HL-60 (cell line): ENCODE measurements around the gene CEP19.

Experiments
- POLR2AphosphoS5 ChIP-seq: IDR thresholded peaks from 2 replicates; pipeline ENCODE4 v1.6.1; 2012; ENCODE audit warnings: low read depth
- REST ChIP-seq: IDR thresholded peaks from 2 replicates; pipeline ENCODE4 v1.6.1; 2012; ENCODE audit warnings: low read depth; ENCODE audit not compliant: insufficient replicate concordance
- TF ChIP-seq, protein P1 (sequence below): IDR thresholded peaks from one replicate; pipeline ENCODE4 v1.5.1; 2011; ENCODE audit warnings: low read length, control low read depth, inconsistent platforms; ENCODE audit not compliant: insufficient read depth

GRCh38 chr3:196695849-196696226, 16.2 kb downstream of the CEP19 start:
- TF ChIP-seq, protein P1, sequence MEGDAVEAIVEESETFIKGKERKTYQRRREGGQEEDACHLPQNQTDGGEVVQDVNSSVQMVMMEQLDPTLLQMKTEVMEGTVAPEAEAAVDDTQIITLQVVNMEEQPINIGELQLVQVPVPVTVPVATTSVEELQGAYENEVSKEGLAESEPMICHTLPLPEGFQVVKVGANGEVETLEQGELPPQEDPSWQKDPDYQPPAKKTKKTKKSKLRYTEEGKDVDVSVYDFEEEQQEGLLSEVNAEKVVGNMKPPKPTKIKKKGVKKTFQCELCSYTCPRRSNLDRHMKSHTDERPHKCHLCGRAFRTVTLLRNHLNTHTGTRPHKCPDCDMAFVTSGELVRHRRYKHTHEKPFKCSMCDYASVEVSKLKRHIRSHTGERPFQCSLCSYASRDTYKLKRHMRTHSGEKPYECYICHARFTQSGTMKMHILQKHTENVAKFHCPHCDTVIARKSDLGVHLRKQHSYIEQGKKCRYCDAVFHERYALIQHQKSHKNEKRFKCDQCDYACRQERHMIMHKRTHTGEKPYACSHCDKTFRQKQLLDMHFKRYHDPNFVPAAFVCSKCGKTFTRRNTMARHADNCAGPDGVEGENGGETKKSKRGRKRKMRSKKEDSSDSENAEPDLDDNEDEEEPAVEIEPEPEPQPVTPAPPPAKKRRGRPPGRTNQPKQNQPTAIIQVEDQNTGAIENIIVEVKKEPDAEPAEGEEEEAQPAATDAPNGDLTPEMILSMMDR: no peak
- TF ChIP-seq REST: no peak
- no peak for TF ChIP-seq POLR2AphosphoS5
